BLaER1 (cell line): Measurements from ENCODE around the gene GAR1.

Experiments used
- H3K27ac ChIP-seq: shearing (Covaris generic); formaldehyde crosslinking; 2 replicates; pipeline ENCODE4 v1.8.1; 2022
- H3K27me3 ChIP-seq: shearing (Covaris generic); formaldehyde crosslinking; 2 replicates; pipeline ENCODE4 v1.8.1; 2022
- H3K36me3 ChIP-seq: shearing (Covaris generic); formaldehyde crosslinking; 2 replicates; pipeline ENCODE4 v1.8.1; 2022
- H3K4me1 ChIP-seq: shearing (Covaris generic); formaldehyde crosslinking; 2 replicates; pipeline ENCODE4 v1.8.1; 2022
- H3K4me2 ChIP-seq: shearing (Covaris generic); formaldehyde crosslinking; 2 replicates; pipeline ENCODE4 v1.8.1; 2022
- H3K4me3 ChIP-seq: shearing (Covaris generic); formaldehyde crosslinking; 2 replicates; pipeline ENCODE4 v1.8.1; 2022
- H3K9ac ChIP-seq: shearing (Covaris generic); formaldehyde crosslinking; 2 replicates; pipeline ENCODE4 v1.8.1; 2022
- H3K9me3 ChIP-seq: shearing (Covaris generic); formaldehyde crosslinking; 2 replicates; pipeline ENCODE4 v1.8.1; 2022
- H4K20me1 ChIP-seq: shearing (Covaris generic); formaldehyde crosslinking; 2 replicates; pipeline ENCODE4 v1.8.1; 2022
- Cebpa-rat ChIP-seq: shearing (Covaris generic); IDR thresholded peaks from 2 replicates; pipeline ENCODE4 v1.8.1; 2022

Gene GAR1

DNA sequence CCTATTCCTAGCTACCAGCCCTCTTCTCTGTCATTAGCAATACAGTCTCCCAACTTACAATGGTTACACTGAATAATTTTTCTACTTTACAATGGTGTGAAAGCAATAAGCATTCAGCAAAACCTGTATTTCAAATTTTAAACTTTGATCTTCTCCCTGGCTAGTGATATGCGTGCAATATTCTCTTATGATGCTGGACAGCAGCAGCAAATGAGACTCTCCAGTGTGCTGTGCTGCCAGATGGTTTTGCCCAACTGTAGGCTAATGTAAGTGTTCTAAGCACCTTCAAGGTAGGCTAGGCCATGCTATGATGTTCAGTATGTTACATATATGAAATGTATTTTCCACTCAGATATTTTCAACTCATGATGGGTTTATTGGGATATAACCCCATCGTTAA lies 5.9 kb upstream of the GAR1 start:
- Histone ChIP-seq H4K20me1 (no peaks in the 10 kb centered on the region), H3K9me3 (no peaks in the 10 kb centered on the region), H3K4me3 (no peak overlapping the region), H3K27ac (no peak overlapping the region), H3K9ac (no peak overlapping the region), H3K36me3 (no peaks in the 10 kb centered on the region), H3K4me1 (peaks cover 4% of the 10 kb centered on the region), H3K4me2 (no peak overlapping the region), H3K27me3 (no peaks in the 10 kb centered on the region)
- TF ChIP-seq Cebpa-rat, result no peak

DNA sequence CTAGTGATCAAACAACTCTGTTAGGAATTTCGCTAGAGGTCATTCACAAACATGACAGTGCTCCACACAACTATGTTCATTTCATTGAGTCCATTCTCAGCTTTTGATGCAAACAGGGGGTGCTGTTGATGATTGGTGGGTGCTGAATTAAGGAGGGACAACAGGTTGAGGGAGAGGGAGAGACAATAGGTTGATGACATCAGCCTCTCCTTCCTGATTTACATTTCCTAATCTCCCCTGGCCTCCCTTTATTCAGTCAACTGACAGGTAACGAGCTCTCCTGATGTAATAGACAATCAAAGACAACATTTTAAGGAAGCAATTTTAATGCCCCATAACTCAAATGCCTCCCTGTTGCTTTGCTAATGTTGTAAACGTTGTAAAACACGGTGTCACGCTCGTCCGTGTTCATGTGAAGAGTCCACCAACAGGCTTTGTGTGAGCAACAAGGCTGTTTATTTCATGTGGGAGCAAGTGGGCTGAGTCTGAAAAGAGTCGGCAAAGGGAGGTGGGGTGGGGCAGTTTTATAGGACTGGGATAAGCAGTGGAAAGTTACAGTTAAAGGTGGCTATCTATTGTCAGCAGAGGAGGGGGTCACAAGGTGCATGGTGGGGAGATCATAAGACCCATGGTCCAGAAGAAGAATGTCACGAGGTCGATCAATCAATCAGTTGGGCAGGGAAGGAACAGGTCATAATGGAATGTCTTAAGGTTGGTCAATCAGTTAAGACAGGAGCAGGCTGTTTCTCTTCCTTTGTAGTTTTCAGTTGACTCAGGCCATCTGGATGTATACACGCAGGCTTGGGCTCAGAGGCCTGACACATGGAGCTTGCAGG lies 4.8 kb upstream of the GAR1 start:
- no peak overlapping the region for H3K4me2 ChIP-seq
- H3K4me3 ChIP-seq, result no peak overlapping the region
- no peaks in the 10 kb centered on the region for H3K9me3 ChIP-seq
- H3K9ac ChIP-seq, result no peak overlapping the region
- no peak for TF ChIP-seq Cebpa-rat
- no peak overlapping the region for H3K27ac ChIP-seq
- H3K36me3 ChIP-seq, result no peaks in the 10 kb centered on the region
- H3K4me1 ChIP-seq, result peaks cover 7% of the 10 kb centered on the region
- no peaks in the 10 kb centered on the region for H4K20me1 ChIP-seq
- no peaks in the 10 kb centered on the region for H3K27me3 ChIP-seq

DNA sequence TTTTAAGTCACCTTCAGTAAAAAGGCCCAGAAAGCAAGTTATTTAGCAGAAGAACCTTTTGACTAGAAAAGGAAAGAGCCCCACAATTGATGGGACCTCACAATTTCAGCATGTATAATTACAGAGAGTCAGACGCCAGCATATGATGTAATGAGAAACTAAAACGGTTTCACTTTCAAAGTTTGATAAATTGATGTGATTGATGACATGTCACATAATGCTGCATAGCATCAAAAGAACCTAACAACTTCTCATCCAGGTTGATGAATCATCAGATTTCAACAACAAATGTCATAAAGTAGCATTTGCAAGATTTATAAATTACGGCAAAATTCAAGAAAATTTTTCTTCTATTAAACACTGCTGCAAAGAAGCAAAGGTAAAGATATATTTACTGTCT lies 3.9 kb upstream of the GAR1 start:
- Histone ChIP-seq H3K4me3 (no peak overlapping the region), H3K36me3 (no peaks in the 10 kb centered on the region), H3K4me2 (no peak overlapping the region), H4K20me1 (no peaks in the 10 kb centered on the region), H3K9me3 (no peaks in the 10 kb centered on the region), H3K4me1 (peaks cover 13% of the 10 kb centered on the region), H3K27me3 (no peaks in the 10 kb centered on the region), H3K9ac (no peak overlapping the region), H3K27ac (no peak overlapping the region)
- no peak for TF ChIP-seq Cebpa-rat

DNA sequence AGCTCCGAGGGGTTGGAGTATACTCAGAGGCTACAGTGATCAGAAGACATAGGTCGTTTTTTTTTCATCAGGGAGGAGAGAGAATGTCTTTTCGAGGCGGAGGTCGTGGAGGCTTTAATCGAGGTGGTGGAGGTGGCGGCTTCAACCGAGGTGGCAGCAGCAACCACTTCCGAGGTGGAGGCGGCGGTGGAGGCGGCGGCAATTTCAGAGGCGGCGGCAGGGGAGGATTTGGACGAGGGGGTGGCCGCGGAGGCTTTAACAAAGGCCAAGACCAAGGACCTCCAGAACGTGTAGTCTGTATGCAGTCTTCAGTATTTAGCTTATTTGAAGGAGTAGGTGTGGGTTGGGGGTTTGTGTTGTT lies 500 bp downstream of the GAR1 start:
- Histone ChIP-seq H3K27me3 (no peaks in the 10 kb centered on the region), H3K9me3 (no peaks in the 10 kb centered on the region), H3K4me2 (peak overlapping the region; percentile 74), H3K4me1 (peaks cover 28% of the 10 kb centered on the region), H3K9ac (peak overlapping the region; percentile 88), H4K20me1 (peaks cover 12% of the 10 kb centered on the region; the same call in 1 of the 2 replicates), H3K27ac (peak overlapping the region; percentile 84), H3K36me3 (peaks cover 38% of the 10 kb centered on the region), H3K4me3 (peak overlapping the region; percentile 90)
- TF ChIP-seq Cebpa-rat, result no peak

DNA sequence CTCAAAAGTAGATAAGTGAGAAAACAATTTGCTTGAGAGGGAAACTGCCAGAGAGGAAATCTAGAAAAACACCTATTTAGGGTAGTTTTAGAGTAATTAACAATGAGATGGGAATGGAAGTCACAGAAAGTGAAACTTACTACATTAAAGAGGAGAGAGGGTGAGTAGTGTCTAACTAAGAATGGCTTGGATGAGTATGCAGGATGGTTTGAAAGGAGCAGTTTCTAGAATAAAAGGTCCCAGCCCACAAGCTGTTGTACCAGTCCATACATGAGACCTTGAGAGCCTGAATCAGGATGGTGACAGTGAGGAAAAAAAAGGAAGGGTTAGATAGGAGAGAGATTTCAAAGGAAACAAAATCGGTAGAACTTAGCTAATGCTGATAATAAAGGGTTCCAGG lies 1.3 kb downstream of the GAR1 start:
- Histone ChIP-seq H3K27ac (no peak overlapping the region), H3K4me3 (peak overlapping the region; percentile 90), H3K9ac (peak overlapping the region; percentile 88), H3K9me3 (no peaks in the 10 kb centered on the region), H3K36me3 (peaks cover 46% of the 10 kb centered on the region), H3K4me2 (peak overlapping the region; percentile 74), H4K20me1 (peaks cover 17% of the 10 kb centered on the region; the same call in 1 of the 2 replicates), H3K27me3 (no peaks in the 10 kb centered on the region), H3K4me1 (peaks cover 28% of the 10 kb centered on the region)
- no peak for TF ChIP-seq Cebpa-rat

DNA sequence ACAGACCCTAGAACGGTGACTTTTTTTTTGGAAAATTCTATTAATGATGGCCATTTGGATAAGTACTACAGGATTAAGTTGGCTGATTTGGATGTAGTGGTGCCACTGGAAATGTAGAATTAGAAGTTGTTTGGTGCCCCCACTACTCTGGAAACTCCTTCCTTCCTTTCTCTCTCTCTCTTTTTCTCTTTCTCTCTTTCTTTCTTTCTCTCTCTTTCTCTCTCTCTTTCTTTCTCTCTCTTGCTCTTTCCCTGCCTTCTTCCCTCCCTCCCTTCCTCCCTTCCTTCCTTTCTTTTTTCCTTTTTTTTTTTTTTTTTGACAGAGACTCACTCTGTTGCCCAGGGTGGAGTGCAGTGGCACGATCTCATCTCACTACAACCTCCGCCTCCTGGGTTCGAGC lies 2.7 kb downstream of the GAR1 start:
- Histone ChIP-seq H3K4me3 (no peak overlapping the region), H3K9ac (no peak overlapping the region), H3K27ac (no peak overlapping the region), H3K27me3 (no peaks in the 10 kb centered on the region), H3K9me3 (no peaks in the 10 kb centered on the region), H3K4me2 (no peak overlapping the region), H4K20me1 (peaks cover 23% of the 10 kb centered on the region), H3K4me1 (peaks cover 28% of the 10 kb centered on the region), H3K36me3 (peaks cover 59% of the 10 kb centered on the region)
- no peak for TF ChIP-seq Cebpa-rat

DNA sequence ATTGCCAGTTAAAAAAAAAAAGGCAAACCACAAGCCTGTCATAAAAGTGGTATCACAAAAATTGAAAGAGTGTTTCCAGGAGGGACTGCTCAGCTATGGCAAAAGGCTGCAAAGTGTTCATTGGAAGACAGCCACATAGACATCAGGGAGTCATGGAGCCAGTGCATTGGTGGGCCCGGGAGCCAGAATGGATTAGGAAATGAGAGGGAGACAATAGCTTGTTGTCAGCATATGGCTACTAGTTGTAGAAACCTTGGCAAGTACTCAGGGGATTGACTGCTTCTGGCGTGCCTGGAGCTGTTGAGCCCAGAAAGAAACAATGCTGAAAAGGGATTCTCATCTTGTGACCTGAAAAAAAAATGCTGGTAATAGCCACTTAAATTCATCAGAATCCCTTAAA lies 5.0 kb downstream of the GAR1 start:
- H3K9ac ChIP-seq, result no peak overlapping the region
- peaks cover 26% of the 10 kb centered on the region for H4K20me1 ChIP-seq
- H3K27ac ChIP-seq, result no peak overlapping the region
- no peak for TF ChIP-seq Cebpa-rat
- H3K4me3 ChIP-seq, result no peak overlapping the region
- H3K36me3 ChIP-seq, result peaks cover 69% of the 10 kb centered on the region
- H3K4me1 ChIP-seq, result peaks cover 21% of the 10 kb centered on the region
- H3K27me3 ChIP-seq, result no peaks in the 10 kb centered on the region
- H3K9me3 ChIP-seq, result no peaks in the 10 kb centered on the region
- H3K4me2 ChIP-seq, result no peak overlapping the region

DNA sequence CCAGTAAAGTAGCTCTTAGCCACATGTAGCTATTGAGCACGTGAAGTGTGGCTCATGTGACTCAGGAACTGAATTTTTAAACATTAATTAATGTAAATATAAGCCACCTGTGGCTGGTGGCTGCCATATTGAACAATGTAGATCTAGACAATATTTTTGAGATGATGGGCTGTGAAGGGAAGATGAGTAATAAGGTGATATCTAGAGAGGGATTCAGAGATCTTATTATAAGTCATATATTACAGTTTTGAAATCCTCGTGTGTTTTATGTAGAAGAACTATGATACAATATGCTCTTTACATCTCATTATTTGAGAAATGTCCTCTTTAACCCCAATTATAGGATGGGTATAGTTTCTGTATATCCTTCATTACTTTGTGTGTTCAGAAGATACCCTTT lies 5.6 kb downstream of the GAR1 start:
- TF ChIP-seq Cebpa-rat, result no peak
- Histone ChIP-seq H3K4me2 (no peak overlapping the region), H3K36me3 (peaks cover 75% of the 10 kb centered on the region), H3K9me3 (no peaks in the 10 kb centered on the region), H3K9ac (no peak overlapping the region), H3K4me1 (peaks cover 21% of the 10 kb centered on the region), H3K27me3 (no peaks in the 10 kb centered on the region), H3K27ac (no peak overlapping the region), H4K20me1 (peaks cover 26% of the 10 kb centered on the region), H3K4me3 (no peak overlapping the region)

DNA sequence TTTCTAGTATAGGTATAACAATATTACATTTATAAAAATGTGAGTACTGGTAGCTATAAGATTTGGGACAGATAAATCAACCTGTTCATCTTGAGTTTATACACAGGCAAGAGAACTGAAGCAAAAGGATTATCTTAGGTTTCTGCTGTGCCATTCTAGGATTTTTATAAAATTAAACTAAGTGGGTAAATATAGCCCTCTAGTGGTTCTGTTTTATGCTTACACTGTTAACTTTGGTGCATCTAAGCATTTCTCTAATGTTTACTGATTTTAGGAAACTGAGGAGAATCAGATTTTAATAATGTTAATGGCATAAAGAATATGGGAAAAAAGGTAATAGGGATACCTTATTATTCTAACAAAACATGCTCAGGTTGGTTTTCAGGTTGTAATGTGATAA lies 11.2 kb downstream of the GAR1 start:
- no peaks in the 10 kb centered on the region for H3K4me1 ChIP-seq
- no peaks in the 10 kb centered on the region for H3K27me3 ChIP-seq
- no peak overlapping the region for H3K27ac ChIP-seq
- H3K4me3 ChIP-seq, result no peak overlapping the region
- H3K36me3 ChIP-seq, result peaks cover 34% of the 10 kb centered on the region
- H3K9me3 ChIP-seq, result no peaks in the 10 kb centered on the region
- peaks cover 9% of the 10 kb centered on the region for H4K20me1 ChIP-seq
- TF ChIP-seq Cebpa-rat, result no peak
- no peak overlapping the region for H3K4me2 ChIP-seq
- no peak overlapping the region for H3K9ac ChIP-seq

DNA sequence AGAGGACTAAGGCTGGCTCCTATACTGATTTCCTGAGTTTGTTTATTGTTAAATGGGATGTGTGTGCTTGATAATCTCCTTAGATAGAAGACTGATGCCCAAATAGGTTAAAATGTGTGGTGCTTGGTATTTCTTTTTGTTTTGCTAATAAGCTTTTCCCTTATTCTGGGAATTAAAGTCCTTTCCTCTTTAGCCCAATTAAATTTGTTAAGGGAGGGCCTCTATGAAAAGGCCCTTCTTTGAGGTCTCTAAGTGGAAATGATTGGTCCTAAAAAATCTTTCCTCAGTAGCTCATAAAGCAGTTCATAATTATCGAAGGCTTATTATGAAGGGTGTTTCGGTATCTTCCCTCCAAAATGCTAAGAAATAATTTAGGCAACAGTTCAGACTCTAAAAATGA lies 12.1 kb downstream of the GAR1 start, which contains the start of gene RRH:
RRH (plus strand) TSS at position 301 of the 400 bp plus-strand sequence; CDS start at position 357, 56 bp downstream.
- peaks cover 9% of the 10 kb centered on the region for H4K20me1 ChIP-seq
- no peak within 1 kb of the TSS for H3K4me3 ChIP-seq
- TF ChIP-seq Cebpa-rat, result no peak
- H3K27ac ChIP-seq, result no peak within 1 kb of the TSS
- no peaks in the 10 kb centered on the region for H3K9me3 ChIP-seq
- peaks cover 26% of the 10 kb centered on the region for H3K36me3 ChIP-seq
- H3K27me3 ChIP-seq, result no peaks in the 10 kb centered on the region
- H3K4me1 ChIP-seq, result no peaks in the 10 kb centered on the region
- no peak within 1 kb of the TSS for H3K9ac ChIP-seq
- H3K4me2 ChIP-seq, result no peak within 1 kb of the TSS

DNA sequence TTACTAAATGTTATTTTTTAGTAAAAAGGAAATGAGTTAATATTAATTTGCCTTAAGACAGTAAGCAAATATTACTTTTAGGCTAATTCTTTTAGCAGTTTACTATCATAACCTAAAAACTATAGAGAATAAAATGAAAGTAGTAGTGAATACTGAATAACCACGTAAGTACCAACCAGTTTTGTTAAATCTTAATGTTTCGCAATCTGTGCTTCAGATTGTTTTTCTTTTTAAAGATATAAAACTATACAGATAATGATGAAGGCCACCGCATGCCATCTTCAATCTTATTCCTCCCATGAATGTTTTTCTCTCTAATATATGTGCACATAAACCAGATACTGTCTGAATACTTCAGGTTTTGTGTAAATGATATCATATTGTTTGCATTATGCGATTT lies 18.2 kb downstream of the GAR1 start:
- Histone ChIP-seq H3K4me3 (no peak overlapping the region), H3K9me3 (no peaks in the 10 kb centered on the region), H3K27ac (no peak overlapping the region), H3K27me3 (no peaks in the 10 kb centered on the region), H4K20me1 (no peaks in the 10 kb centered on the region), H3K4me1 (no peaks in the 10 kb centered on the region), H3K36me3 (no peaks in the 10 kb centered on the region), H3K9ac (no peak overlapping the region), H3K4me2 (no peak overlapping the region)
- TF ChIP-seq Cebpa-rat, result no peak
